NCI-H1694 treated with DMSO at 0.1 percent for 48 hours (cell line): Measurements from ENCODE around the gene PLEK2.
"Not testable (repeated sequence)": the region's sequence is repeated elsewhere in the genome, so short reads cannot be mapped to it uniquely, and the experiment has no call there.

Experiments
- DNase-seq: peaks from one replicate; lab custom pipeline; 2025; lab: John Stamatoyannopoulos, UW

Gene PLEK2

GRCh38 chr14:67411820-67412421 is at the start of gene PLEK2:
Gene PLEK2 (minus strand): TSS chr14:67412165. CDS start chr14:67412059, 106 bp downstream.
- DNase-seq, result no peak

- no peak for DNase-seq
Measured at GRCh38 chr14:67461341-67461985, 49.5 kb upstream of the PLEK2 start.

- DNase-seq, result no peak
Measured at GRCh38 chr14:67459336-67459735, 47.4 kb upstream of the PLEK2 start.

- DNase-seq, result no peak
Measured at GRCh38 chr14:67457782-67458181, 45.8 kb upstream of the PLEK2 start.

- DNase-seq, result no peak
Measured at GRCh38 chr14:67456732-67457131, 44.8 kb upstream of the PLEK2 start.

GRCh38 chr14:67453575-67454300 is 41.8 kb upstream of the PLEK2 start:
- DNase-seq, result no peak

- not testable (repeated sequence) for DNase-seq
Measured at GRCh38 chr14:67451667-67452066, 39.7 kb upstream of the PLEK2 start.

- no peak for DNase-seq
Measured at GRCh38 chr14:67449096-67449495, 37.1 kb upstream of the PLEK2 start.

GRCh38 chr14:67447033-67447381 is 35.0 kb upstream of the PLEK2 start:
- DNase-seq, result no peak

GRCh38 chr14:67446371-67447032 is 34.5 kb upstream of the PLEK2 start:
- DNase-seq, result peak; percentile 38

- DNase-seq, result no peak
Measured at GRCh38 chr14:67444395-67444794, 32.4 kb upstream of the PLEK2 start.

- no peak for DNase-seq
Measured at GRCh38 chr14:67442139-67442906, 30.4 kb upstream of the PLEK2 start.

GRCh38 chr14:67441672-67442071 is 29.7 kb upstream of the PLEK2 start:
- no peak for DNase-seq

- DNase-seq, result no peak
Measured at GRCh38 chr14:67441256-67441655, 29.3 kb upstream of the PLEK2 start.

- no peak for DNase-seq
Measured at GRCh38 chr14:67440513-67440912, 28.5 kb upstream of the PLEK2 start.

- DNase-seq, result no peak
Measured at GRCh38 chr14:67438969-67439368, 27.0 kb upstream of the PLEK2 start.

GRCh38 chr14:67436006-67436866 is 24.3 kb upstream of the PLEK2 start:
- no peak for DNase-seq

GRCh38 chr14:67435603-67436002 is 23.6 kb upstream of the PLEK2 start:
- no peak for DNase-seq

- no peak for DNase-seq
Measured at GRCh38 chr14:67432050-67432564, 20.1 kb upstream of the PLEK2 start.

GRCh38 chr14:67429510-67430205 is 17.7 kb upstream of the PLEK2 start:
- no peak for DNase-seq
